NCI-H226 (cell line): ENCODE results near the gene SLC9C1.
A peak's percentile ranks its signal among the peaks of the same experiment; 100 is the strongest.
"Not testable (repeated sequence)": the region's sequence is repeated elsewhere in the genome, so short reads cannot be mapped to it uniquely, and the experiment has no call there.

ENCODE experiments used
- DNase-seq: peaks from one replicate; pipeline ENCODE4 v3.0.0-alpha.2; 2015

The SLC9C1 gene

GRCh38 chr3:112185423-112186035, 108.5 kb downstream of the SLC9C1 start:
- DNase-seq = not testable (repeated sequence)

GRCh38 chr3:112175646-112176045, 118.4 kb downstream of the SLC9C1 start:
- no peak for DNase-seq

- DNase-seq = no peak
Observed at GRCh38 chr3:112175037-112175436, 119.0 kb downstream of the SLC9C1 start.

- no peak for DNase-seq
Observed at GRCh38 chr3:112171144-112171543, 122.9 kb downstream of the SLC9C1 start.

GRCh38 chr3:112170046-112170445, 124.0 kb downstream of the SLC9C1 start:
- no peak for DNase-seq

GRCh38 chr3:112167758-112168157, 126.3 kb downstream of the SLC9C1 start:
- no peak for DNase-seq

GRCh38 chr3:112149136-112149535, 144.9 kb downstream of the SLC9C1 start:
- DNase-seq = no peak

- DNase-seq = no peak
Observed at GRCh38 chr3:112143689-112144088, 150.3 kb downstream of the SLC9C1 start.

GRCh38 chr3:112143251-112143650, 150.8 kb downstream of the SLC9C1 start:
- DNase-seq = peak; percentile 26

- no peak for DNase-seq
Observed at GRCh38 chr3:112141293-112141692, 152.7 kb downstream of the SLC9C1 start.

- DNase-seq = no peak
Observed at GRCh38 chr3:112140584-112140983, 153.4 kb downstream of the SLC9C1 start.

- no peak for DNase-seq
Observed at GRCh38 chr3:112138219-112138969, 155.6 kb downstream of the SLC9C1 start.

- DNase-seq = no peak
Observed at GRCh38 chr3:112137781-112138180, 156.2 kb downstream of the SLC9C1 start.

GRCh38 chr3:112136959-112137693, 156.9 kb downstream of the SLC9C1 start:
- peak; percentile 23 for DNase-seq

GRCh38 chr3:112136046-112136445, 158.0 kb downstream of the SLC9C1 start:
- no peak for DNase-seq

GRCh38 chr3:112134335-112135124, 159.5 kb downstream of the SLC9C1 start:
- peak; percentile 46 for DNase-seq

- no peak for DNase-seq
Observed at GRCh38 chr3:112133626-112134334, 160.2 kb downstream of the SLC9C1 start.

- DNase-seq = no peak
Observed at GRCh38 chr3:112132975-112133448, 161.0 kb downstream of the SLC9C1 start, which contains the start of gene GCSAM. TSS of gene GCSAM (minus strand) at chr3:112133248. CDS start at chr3:112133120, 128 bp downstream.

- no peak for DNase-seq
Observed at GRCh38 chr3:112132554-112132953, 161.5 kb downstream of the SLC9C1 start.

GRCh38 chr3:112132088-112132487, 161.9 kb downstream of the SLC9C1 start:
- no peak for DNase-seq

- no peak for DNase-seq
Observed at GRCh38 chr3:112131111-112131510, 162.9 kb downstream of the SLC9C1 start.

- DNase-seq = no peak
Observed at GRCh38 chr3:112130638-112130993, 163.4 kb downstream of the SLC9C1 start.
